HG03460 (cell line): ENCODE measurements around the gene CFAP61.

Source experiments
- ATAC-seq: cut with Tn5 transposase; IDR thresholded peaks from one replicate; pipeline ENCODE4 v1.9.1; 2021; ENCODE audit not compliant: unreplicated experiment

CFAP61 gene

GRCh38 chr20:20150241-20150640 is 97.9 kb downstream of the CFAP61 start:
- no peak for ATAC-seq

- ATAC-seq = no peak
Observed at GRCh38 chr20:20160520-20160919, 108.2 kb downstream of the CFAP61 start.

- ATAC-seq = no peak
Observed at GRCh38 chr20:20161611-20162010, 109.3 kb downstream of the CFAP61 start.

- ATAC-seq = no peak
Observed at GRCh38 chr20:20167698-20168097, 115.4 kb downstream of the CFAP61 start.

GRCh38 chr20:20173254-20173653 is 120.9 kb downstream of the CFAP61 start:
- ATAC-seq = no peak

- ATAC-seq = no peak
Observed at GRCh38 chr20:20174089-20174835, 121.9 kb downstream of the CFAP61 start.

GRCh38 chr20:20181322-20181721 is 129.0 kb downstream of the CFAP61 start:
- no peak for ATAC-seq

GRCh38 chr20:20184149-20184548 is 131.8 kb downstream of the CFAP61 start:
- ATAC-seq = no peak

GRCh38 chr20:20184706-20185105 is 132.4 kb downstream of the CFAP61 start:
- no peak for ATAC-seq

- ATAC-seq = no peak
Observed at GRCh38 chr20:20188647-20189046, 136.3 kb downstream of the CFAP61 start.

GRCh38 chr20:20192366-20192765 is 140.0 kb downstream of the CFAP61 start:
- no peak for ATAC-seq

- no peak for ATAC-seq
Observed at GRCh38 chr20:20195021-20195705, 142.8 kb downstream of the CFAP61 start.

- no peak for ATAC-seq
Observed at GRCh38 chr20:20196610-20197009, 144.3 kb downstream of the CFAP61 start.

GRCh38 chr20:20198011-20198410 is 145.7 kb downstream of the CFAP61 start:
- no peak for ATAC-seq

- ATAC-seq = no peak
Observed at GRCh38 chr20:20199361-20200160, 147.2 kb downstream of the CFAP61 start.

GRCh38 chr20:20201124-20201523 is 148.8 kb downstream of the CFAP61 start:
- ATAC-seq = no peak

GRCh38 chr20:20201639-20202038 is 149.3 kb downstream of the CFAP61 start:
- no peak for ATAC-seq

- ATAC-seq = no peak
Observed at GRCh38 chr20:20202768-20203167, 150.4 kb downstream of the CFAP61 start.

GRCh38 chr20:20203784-20204183 is 151.5 kb downstream of the CFAP61 start:
- no peak for ATAC-seq

GRCh38 chr20:20204256-20204655 is 151.9 kb downstream of the CFAP61 start:
- no peak for ATAC-seq

GRCh38 chr20:20205141-20205861 is 153.0 kb downstream of the CFAP61 start:
- ATAC-seq = no peak
